GM19395 (cell line): Measurements from ENCODE around the gene LRRK1.
"Not testable (repeated sequence)": the region's sequence is repeated elsewhere in the genome, so short reads cannot be mapped to it uniquely, and the experiment has no call there.

Experiments
- ATAC-seq: cut with Tn5 transposase; IDR thresholded peaks from one replicate; pipeline ENCODE4 v1.9.1; 2021; ENCODE audit warnings: mild to moderate bottlenecking, moderate library complexity; ENCODE audit not compliant: unreplicated experiment

LRRK1 gene

DNA sequence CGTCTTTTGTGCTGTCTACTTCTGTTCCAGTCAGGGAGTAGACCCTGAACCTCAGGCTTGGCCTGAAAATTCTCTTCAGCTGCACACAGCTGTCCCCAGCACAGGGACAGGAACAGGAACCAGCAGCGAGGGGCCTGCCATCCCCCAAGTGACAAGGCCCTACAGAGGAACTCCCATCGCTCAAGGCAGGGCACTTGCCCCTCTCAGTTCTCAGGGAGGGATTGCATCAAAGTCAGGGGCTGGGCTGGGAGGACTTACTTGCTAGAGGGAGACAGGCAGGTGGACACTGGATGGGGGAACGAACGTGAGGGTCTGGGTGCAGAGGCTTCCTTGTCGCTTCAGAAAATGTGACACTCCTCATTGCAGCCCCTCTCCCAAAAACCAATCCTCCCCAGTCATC is 169.1 kb downstream of the LRRK1 start:
- ATAC-seq, result no peak

DNA sequence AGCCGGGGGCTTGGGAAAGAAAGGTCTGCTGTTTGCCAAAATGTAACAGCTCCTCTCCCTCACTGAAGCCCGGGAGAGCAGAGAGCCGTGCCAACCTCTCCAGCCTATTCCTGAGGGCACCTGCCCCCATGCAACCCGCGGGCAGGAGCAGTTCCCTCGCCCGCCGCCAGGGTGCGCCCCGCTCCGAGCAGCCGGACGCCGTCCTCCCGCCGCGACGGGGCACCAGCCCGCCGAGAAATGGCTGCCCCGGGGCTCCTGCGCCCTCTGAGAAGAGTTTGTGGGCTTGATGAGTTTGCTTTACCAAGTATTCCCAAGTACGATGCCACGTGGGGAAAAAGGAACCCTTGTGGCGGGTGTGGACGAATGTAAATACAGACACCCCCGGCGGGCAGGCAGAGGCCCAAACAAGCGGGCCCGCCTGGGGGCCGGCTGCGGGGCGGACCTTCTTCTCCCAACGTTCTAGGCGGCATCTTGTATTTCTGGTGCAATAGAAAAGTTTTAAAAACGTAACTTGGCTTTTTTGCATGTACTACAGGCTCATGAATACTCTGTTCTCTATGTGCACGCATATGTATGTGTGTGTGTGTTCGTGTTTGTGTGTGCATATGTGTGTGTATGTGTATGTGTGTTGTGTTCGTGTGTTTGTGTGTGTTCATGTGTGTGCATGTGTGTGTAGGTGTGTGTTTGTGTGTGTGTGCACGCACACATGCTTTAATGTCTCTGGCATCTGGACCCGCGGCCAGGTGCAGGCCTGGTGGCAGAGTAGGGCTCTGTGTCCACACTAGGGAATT is 169.8 kb downstream of the LRRK1 start:
- peak; percentile 88 for ATAC-seq

DNA sequence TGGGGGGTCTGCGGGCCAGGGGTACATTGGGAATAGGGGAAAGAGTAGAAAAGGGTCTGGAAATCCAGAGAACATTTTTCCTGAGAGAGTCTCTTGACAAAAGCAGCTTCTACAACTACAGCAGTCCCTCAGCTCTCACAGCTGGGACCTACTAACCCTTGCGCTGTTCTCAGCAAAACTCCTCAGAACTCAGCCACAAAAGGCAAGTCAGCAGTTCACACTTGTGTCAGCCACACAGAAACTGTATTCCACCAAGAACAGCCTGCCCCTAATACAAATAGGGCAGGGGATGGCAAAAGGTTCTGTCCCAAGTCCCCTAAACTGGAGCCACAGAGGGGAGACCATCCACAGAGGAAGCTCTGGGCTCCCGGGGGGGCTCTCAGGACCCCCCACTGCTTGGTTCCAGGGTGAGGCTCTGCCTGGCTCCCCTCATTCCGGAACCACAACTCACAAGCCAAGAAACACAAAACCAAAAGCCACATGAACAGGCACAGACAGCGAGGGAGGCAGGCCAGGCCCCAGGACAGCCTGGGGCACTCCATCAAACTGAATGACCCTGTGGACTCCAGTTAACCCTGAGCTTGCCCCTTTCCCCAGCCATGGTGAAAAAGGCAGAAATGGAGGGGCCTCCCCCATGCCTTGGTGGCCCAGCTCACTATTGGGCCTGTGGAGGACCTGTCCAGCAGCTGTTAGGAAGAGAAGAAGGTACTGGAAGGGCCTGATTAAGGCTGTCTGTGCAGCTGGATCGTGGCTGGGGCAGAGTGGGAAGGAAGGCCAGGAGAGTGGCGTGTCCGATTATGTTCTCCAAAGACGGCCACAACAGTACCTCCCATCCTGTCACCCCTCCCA is 170.6 kb downstream of the LRRK1 start:
- ATAC-seq, result no peak

DNA sequence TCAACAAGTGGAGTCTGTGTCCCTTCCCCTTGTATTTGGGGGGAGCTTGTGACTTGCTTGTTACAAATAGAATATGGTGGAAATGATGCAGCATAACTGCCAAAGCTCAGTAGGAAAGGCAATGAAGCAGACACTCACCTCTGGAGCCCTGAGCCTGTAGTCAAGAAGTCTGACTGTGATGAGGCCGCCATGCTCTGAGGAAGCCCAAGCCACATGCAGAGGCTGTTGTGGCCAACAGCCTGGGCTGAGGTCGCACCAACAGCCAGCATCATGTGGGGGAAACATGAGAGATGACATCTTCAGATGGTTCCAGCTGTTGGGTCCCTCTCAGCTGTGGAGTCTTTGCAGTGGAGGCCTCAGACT is 171.3 kb downstream of the LRRK1 start:
- ATAC-seq, result no peak

DNA sequence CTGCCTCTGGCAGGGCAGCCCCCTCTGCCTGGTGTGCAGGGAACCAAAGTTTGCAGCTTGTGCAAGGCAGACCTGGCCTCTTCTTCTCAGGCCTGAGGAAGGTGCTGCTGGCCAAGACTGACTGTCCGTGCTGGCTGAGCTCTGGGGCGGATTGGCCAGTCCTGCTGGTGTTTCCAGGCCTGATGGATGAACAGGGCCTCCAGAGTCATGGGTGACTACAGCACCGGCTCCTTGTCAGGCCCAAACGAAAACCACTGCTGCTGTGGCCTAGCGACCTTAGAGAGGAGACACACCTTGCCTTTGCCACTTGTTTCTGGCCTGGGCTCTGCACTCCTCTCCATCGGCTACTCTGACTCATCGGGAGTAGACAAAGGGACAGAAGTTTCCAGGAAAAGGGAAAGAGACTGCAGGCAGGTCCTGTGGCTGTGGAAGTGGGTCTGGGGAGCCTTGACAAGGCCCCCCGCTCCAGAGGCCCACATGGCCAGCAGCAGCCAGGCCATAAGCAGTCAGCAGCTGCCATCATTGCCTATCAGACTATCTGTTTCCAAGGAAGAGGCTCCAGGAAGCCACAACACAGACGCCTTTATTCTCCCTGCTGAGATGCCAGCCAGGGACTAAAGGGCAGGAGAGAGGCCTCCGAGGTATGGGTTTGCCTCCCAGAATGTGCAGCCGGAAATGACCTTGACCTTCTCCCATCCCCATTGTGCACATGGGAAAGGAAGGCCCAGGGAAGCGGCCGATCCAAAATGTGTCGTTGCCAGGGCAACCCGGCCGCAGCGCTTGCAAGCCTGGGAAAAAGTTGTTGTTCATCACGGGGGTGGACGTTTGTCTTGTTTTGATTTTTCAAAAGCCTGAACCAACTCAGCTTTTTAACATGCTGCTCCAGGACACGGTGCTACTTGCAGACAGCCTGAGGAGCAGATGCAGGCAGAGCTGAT is 172.2 kb downstream of the LRRK1 start:
- no peak for ATAC-seq

DNA sequence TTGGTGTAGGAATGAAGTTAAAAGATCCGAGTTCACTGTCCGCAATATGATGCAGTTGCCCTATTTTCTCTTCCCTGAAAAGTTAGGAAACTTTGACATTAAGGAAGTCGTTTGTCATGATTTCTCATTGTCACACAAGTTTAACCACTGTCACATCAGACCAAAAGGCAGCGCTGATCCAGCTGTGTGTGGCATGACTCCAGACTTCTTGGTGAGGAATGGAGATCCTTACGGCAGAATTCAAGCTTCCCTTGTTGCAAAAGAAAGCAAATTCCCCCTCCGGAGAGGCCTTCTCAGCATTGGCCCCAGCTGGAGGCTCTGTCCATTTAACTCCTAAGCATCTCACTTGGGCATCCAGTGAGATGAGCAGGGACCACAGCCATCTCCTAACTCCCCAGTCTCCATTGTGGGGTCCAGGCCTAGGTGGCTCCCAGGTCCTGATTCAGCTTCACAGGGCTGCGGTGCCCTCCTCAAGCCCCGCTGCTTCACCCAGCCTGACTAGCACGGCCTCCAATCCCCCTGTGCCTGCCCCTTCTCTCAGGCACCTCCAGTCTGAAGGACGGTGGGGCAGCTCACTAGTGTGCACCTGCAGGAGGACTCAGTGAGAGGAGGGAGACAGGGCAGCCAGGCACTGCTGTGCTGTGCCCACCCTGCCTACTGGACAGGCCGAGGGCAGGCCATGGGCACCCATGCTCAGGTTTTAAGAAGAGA is 173.2 kb downstream of the LRRK1 start:
- ATAC-seq, result no peak

DNA sequence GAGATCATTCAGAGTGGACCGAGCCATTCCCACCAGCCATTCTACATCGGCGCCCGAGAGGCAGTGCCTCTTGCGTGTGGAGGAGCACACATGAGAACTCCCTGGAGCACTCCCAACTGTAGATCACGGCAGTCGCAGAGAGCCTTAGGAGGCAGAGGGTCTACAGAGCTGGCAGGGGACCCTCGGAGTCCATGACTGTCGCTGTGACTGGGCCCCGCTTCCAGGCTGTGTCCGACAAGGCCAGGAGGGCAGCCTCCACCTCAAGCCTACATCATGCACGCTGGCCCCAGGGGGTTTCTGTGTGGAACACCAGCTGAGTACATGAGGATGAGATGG is 173.7 kb downstream of the LRRK1 start:
- ATAC-seq, result no peak

DNA sequence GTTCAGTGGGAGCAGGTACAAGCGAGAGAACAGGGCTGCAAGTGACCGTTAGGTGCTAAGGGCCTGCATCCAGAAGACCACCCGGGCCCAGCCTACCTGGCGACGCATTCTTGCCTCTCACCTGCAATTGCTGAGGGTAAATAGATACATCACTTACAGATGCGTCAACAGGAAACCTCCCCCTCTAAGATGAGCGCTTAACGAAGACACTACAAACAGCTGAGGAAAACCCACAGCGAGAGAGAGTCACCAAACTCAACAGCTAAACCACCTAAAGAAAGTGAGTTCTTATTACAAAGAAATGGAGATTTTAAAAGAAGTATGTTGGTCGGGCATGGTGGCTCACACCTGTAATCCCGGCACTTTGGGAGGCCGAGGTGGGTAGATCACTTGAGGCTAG is 174.8 kb downstream of the LRRK1 start:
- no peak for ATAC-seq

DNA sequence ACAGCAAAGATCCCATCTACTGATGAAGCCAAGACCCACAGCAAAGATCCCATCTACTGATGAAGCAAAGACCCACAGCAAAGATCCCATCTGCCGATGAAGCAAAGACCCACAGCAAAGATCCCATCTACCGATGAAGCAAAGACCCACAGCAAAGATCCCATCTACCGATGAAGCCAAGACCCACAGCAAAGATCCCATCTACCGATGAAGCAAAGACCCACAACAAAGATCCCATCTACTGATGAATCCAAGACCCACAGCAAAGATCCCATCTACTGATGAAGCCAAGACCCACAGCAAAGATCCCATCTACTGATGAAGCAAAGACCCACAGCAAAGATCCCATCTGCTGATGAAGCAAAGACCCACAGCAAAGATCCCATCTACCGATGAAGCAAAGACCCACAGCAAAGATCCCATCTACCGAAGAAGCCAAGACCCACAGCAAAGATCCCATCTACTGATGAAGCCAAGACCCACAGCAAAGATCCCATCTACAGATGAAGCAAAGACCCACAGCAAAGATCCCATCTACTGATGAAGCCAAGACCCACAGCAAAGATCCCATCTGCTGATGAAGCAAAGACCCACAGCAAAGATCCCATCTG is 176.7 kb downstream of the LRRK1 start:
- not testable (repeated sequence) for ATAC-seq

DNA sequence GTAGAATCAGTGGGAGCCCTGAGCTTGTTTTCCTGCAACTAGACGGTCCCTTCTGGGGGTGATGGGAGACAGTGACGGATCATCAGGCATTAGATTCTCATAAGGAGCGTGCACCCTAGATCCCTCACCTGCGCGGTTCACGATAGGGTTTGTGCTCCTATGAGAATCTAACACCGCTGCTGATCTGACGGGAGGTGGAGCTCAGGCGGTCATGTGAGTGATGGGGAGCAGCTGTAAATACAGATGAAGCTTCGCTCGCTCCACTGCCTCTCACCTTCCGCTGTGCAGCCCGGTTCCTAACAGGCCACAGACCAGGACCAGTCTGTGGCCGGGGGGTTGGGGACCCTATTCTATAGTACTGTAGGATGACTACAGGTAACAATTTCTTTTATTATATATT is 178.0 kb downstream of the LRRK1 start:
- no peak for ATAC-seq

DNA sequence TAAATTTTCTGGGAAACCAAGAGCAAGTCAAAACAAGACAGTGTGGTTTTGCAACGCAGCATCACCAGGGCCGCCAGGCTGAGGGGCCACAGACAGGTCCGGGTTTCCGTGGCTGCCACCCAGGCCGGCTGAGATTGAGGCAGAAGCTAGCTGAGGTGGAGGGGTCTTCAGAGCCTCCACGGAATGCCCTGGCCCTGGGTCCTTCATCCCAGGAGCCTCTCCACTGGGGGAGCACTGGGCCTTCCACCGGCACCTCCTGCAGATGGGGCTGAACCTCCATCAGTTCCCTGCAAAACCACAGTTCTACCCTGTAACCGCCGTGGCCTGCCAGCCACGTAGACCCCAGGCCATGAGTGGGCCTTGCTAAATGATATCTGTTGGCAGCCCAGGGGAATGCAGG is 180.0 kb downstream of the LRRK1 start:
- no peak for ATAC-seq

DNA sequence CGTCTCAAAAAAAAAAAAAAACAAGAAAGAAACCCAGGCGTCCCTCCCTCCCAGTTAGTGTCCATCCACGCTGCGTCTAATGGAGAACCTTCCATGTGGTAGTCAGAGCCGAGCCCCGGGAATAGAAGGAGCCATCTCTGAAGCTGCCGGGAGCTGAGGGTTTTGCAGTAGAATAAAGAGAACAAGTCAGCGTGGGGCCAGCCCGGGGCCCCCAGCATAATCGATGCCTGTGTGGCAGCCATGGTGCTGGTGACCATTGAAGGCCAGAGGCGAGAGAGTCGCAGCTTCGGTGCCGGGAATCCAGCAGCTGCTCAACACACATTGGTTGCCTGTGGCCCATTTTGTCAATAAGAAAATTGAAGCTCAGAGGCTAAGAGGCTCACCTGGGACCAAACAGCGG is 181.0 kb downstream of the LRRK1 start:
- ATAC-seq, result no peak

DNA sequence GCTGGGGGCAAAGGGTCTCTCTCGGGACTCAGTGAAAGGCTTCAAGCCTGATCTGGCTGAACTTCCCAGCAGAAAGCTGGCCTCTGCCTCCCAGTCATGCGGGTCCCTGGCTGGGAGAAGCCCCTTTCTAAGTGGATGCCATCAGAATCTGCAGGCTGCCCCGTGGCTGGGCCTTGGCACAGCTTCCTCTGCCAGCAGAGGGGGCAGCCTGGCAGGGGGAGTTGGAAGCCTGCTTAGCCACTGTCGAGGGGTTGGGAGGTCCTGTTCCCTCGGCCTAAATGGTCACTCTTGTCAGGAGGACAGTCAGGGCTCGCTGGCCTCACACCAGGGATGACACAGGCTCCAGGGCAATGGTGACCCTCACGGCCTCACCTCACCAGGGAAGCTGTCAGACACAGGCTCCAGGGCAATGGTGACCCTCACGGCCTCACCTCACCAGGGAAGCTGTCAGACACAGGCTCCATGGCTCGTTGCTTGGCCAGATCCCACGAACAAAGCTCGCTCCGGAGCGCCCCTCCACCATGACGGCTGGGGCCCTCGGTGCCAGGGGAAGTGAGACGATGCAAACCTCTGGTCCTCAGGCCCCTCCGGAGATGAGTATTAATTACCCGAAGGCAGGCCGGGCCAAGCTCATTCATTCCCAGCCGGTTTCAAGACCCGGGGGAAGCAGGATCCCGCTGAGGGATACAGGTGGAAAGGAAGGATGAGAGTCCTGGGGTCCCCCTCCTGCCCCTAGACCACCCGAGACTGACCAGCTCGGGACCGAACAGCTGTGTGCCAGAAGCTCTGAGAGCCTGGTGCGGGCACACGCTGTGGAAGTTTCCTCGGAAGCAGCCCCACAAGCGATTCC is 181.7 kb downstream of the LRRK1 start:
- no peak for ATAC-seq

DNA sequence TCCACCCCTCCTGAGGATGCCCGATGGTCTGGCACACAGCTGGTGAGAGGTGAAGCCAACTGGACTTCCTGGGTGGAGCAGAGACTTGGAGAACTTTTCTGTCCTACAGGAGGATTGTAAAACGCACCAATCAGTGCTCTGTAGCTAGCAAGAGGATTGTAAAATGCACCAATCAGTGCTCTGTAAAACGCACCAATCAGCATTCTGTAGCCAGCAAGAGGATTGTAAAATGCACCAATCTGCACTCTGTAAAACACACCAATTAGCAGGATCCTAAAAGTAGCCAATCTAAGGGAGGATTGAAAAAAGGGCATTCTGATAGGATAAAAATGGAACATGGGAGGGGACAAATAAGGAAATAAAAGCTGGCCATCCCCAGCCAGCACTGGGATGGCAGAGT is 182.5 kb downstream of the LRRK1 start:
- ATAC-seq, result no peak

DNA sequence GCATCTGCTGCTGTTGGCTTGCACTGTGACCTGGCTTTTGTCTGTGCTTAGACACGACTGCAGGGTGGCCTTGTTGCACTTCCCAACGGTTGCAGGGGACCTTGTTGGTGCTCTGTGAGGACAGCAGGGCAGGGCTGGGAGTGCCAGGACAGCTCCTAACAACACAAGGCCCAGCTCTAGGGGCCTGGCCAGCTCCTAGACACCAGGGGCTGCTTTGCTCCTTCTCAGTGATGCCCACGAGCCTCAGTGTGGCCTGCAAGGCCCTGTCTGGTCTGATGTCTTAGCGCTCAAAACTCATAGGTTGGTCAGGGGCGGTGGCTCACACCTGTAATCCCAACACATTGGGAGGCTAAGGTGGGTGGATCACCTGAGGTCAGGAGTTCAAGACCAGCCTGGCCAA is 183.6 kb downstream of the LRRK1 start:
- ATAC-seq, result no peak

DNA sequence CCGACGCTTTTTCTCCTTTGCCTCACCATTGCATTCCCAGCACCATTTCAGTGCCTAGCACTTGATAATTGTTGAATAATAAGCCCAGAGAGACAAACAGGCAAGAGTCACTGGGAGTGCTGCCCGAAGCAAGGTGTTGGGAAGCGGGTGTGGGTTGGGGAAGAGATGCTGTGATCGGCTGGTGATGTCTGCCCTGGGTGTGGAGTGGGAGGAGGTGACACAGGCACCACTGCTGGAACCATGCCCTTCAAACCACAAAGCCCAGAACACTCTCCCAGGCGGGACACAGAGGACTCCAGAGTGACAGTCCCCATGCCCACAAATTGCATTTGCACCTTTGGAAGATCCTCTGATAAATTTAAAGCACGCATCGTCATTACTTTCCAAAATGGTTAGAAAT is 184.4 kb downstream of the LRRK1 start:
- no peak for ATAC-seq

DNA sequence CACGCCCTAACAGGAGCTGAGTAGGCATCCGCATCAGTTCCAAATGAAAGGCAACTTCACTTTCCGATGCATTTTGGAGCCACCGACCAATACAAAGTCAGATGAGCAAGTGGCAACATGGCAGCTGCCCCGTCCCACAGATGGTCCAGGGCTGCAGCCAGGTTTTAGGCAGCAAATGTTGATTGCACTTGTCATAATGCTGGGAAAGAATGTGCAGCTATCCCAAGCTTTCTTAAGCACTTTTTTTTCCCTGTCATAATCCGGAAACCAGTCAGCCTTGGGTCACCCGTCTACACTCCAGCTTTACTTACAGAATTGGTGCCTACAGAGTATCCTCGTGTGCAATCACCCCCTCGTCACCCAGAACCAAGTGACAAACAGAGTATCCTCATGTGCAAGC is 185.0 kb downstream of the LRRK1 start:
- no peak for ATAC-seq

DNA sequence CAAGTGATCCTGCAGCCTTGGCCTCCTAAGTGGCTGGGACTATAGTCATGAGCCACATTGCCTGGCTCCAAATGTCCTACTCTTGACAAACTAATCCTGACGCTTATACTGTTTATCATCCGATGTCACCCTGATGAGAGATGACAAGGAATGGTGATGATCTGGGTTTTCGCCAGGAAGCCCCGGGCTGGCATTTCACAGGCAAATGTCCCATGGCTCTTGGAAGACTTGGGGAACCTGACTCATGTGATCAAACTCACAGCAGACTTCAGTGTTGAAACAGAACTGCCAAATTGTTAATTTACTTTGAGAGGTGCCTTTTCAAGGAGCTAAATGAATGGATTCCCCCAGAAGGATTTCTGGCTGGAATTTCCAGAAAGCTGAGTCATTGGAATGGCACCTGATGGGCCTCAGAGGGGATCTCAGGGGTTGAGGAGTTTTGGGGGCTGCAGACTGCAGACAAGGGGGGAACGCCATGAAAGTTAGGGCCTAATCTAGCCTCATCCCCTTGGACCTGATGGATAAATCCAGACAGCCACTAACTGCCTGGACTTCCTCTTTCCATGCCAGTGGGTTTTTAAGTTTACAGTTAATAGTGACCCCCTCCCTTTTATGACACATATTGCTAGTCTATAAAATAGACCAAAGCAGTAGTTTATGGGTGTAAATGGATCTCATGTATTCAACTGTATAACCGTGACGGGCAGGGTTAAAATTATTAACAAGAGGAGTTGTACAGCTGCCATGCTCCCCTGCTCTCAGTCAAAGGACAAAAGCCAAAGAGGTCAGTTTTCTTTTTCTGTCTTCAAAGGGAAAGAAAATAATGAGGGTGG is 186.1 kb downstream of the LRRK1 start:
- no peak for ATAC-seq

DNA sequence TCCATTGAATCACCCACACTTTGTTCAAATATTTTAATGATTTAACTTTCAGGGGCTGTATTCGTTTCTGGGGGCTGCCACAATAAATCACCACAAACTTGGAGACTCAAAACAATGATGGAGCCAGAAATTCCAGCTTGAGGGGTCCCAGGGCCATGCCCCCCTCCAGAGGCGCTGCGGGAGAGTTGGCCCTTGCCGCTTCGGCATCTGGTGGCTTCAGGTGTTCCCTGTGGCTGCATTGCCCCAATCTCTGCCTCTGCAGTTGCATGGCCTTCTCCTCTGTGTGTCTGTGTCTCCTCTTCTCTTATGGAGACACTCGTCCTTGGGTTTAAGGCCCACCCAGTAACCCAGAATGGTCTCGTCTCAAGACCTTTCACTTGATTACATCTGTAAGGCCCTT is 187.9 kb downstream of the LRRK1 start:
- no peak for ATAC-seq
